ENCODE measurements around the gene PSMD3.

Gene PSMD3

DNA sequence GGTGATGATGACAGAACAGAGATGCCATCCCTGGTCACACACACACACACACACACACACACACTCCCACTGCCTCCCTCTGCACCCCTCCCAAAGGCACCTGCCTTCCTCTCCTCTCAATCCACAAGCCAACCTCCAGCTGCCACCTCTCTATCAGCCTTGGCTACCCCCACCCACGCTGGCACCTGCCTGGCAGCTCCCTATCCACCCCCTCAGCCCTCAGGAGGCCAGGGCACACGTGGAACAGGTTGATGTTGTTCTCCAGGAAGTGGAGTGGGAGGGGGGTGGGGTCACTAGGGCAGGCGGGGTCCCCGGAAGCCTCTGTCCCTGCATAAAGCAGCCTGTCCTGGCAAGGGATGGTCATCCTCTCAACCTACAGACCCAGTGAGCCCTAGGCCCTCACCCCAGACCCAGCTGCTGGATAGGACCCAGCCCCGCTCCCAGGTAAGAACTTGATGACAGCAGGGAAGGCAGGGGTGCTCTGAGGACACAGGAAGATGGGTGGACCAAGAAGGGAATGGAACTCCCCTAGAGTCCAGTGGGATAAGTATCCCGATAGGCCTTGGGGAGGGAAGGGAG, 17.9 kb upstream of the PSMD3 start, which contains the start of gene GSDMA:
Gene GSDMA, plus strand, starts transcription at position 363 of the 579 bp plus-strand sequence. CDS start 2,684 bp downstream, outside the sequence.
- no peak for DNase-seq

GRCh38 chr17:39963829-39964228, 16.8 kb upstream of the PSMD3 start:
- no peak for DNase-seq

DNA sequence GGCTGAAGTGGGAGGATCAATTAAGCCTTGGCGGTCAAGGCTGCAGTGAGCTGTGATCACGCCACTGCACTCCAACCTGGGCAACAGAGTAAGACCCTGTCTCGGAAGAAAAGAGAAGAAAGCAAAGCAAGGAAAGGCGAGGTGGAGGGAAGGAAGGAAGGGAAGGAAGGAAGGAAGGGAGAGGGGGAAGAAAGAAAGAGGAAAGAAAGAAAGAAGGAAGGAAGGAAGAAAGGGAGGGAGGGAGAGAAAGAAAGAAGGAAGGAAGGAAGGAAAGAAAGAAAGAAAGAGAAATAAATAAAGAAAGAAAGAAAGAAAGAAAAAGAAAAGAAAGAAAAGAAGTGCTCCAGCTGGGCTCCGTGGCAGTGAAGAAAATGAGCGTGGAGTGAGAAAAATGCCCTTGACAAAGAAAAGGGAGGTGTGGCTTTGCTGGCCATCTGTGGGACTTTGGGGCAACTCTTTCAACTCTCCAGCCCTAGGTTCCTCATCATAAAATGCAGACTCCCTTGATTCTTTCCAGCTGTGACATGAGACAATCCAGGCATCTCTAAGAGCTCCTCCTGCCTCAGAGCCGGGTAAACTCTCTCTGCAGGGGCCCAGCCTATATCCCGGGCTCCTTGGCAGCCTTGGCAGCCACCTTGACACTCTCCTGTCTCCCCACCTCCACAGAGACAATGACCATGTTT, 15.4 kb upstream of the PSMD3 start:
- DNase-seq, result no peak

DNA sequence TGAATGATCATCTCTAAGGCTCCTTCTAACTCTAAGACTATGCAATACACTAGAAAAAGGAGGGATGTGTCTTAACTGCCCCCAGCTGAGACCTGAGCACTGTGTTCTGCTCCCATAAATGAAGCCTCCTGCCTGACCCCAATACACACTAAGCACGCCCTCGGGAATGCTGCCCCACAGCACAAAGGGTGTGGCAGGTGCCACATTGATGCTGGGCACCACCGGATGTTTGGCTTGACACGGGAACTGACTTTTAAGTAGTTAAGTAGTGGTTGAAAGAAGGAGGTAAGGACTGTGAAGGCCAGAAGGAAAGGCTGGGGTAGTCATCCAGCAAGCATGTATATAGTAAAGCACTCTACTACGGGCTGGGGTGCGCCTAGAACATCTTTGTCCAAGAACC, 13.8 kb upstream of the PSMD3 start:
- DNase-seq, result no peak

DNA sequence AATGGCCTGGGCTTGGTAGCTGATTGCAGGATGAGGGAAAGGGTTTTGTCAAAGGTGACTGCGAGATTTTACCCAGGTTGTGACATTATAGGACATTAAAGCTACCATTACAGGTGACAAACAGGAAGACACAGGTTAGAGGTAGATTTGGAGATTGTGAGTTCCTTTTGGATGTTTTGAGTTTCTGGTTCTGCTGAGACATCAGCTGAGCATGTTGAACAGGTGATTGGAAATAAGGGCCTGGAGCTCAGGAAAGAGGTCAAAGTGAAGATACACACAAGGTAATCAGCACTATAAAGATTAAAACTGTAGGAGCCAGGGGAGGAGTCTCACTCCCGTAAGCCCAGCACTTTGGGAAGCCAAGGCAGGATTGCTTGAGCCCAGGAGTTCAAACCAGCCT, 11.8 kb upstream of the PSMD3 start:
- no peak for DNase-seq

DNA sequence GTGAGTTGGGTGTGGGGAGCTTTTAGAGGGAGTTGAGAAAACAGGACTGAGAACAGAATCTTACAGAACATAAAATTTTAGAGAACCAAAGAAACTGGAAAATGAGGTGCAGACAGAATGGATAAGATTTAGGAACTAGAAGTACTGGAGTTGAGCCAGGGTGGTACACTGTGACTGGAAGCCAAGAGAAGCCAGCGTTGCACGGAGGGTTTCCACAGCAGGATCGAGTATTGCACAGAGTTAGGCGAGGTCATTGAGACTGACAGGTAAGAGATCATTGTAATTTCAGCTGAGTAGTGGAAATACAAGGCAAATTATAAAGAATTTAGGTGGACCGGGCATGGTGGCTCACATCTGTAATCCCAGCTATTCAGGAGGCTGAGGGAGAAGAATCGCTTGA, 11.2 kb upstream of the PSMD3 start:
- DNase-seq, result no peak

GRCh38 chr17:39970157-39970692, 10.4 kb upstream of the PSMD3 start:
- no peak for DNase-seq

GRCh38 chr17:39971076-39971603, 9.5 kb upstream of the PSMD3 start:
- no peak for DNase-seq

DNA sequence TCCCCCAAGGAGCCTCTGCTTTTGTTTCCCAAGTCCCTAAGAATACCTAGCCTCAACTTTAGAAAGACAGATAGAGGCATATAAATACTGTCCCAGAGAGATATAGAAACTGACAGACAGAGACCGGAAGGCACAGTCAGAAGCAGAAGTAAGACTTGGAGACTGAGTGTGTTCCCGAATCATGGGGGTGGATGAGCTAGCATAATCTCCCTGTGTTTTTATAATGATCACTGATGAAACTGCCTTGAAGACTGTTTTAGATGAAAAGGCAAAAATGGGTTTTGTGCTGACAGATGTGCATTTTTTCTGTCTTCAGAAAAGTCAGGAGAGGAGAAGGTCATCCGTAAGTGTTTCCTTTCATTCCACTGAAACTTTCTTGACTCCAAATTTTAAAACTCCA, 8.3 kb upstream of the PSMD3 start:
- DNase-seq, result no peak

GRCh38 chr17:39973496-39973895, 7.1 kb upstream of the PSMD3 start:
- DNase-seq, result no peak

- DNase-seq, result no peak
These were observed 6.2 kb upstream of the PSMD3 start for GRCh38 chr17:39974433-39974832.

DNA sequence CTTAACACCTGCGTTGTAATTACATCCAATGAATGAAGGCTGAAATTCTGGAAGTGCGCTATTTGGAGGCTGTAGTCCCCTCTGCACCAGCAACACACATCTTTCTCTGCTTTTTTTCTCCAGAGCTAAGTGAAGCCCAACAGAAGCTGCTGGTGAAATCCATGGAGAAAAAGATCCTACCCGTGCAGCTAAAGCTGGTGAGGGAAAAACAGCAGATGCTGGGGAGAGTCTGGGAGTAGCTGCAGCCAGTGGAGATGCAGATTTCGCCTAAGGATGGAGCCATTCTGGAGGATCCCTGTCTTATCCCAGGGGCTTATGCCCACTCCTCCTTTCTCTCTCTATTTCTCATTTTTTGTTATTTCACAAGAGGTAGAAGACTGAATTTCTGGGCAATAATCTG, 4.8 kb upstream of the PSMD3 start:
- DNase-seq, result no peak

- DNase-seq, result no peak
These were observed 1.5 kb upstream of the PSMD3 start for GRCh38 chr17:39979016-39979670.

DNA sequence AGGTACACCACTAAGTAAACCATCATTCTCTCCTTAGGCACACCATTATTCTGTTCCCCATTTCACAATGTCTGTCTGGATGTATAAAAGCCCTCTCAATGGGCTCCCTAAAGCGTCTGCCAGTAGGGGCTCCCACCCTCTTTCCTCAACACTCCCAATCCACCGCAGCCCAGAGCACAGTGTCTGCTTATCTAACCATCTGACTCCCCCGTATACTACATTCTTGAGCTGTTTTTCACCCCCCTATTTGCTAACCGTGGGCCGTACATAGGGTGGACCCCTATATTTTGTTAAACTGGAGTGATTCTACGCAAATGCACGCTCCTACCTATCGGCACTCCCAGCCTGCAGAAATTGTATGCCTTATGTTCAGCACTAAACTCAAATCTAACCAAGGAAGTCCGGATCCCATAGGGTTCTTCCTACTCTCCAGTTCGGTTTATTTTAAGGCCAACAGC, 685 bp upstream of the PSMD3 start:
- DNase-seq, result no peak

GRCh38 chr17:39981207-39981741, 667 bp downstream of the PSMD3 start:
- no peak for DNase-seq

- no peak for DNase-seq
These were observed 1.3 kb downstream of the PSMD3 start for GRCh38 chr17:39981766-39982375.

GRCh38 chr17:39988206-39988810, 7.7 kb downstream of the PSMD3 start:
- DNase-seq, result no peak

GRCh38 chr17:39994448-39994847, 13.8 kb downstream of the PSMD3 start:
- DNase-seq, result no peak

- no peak for DNase-seq
These were observed 14.8 kb downstream of the PSMD3 start for GRCh38 chr17:39995438-39995837.

GRCh38 chr17:39996162-39996561, 15.6 kb downstream of the PSMD3 start:
- no peak for DNase-seq

DNA sequence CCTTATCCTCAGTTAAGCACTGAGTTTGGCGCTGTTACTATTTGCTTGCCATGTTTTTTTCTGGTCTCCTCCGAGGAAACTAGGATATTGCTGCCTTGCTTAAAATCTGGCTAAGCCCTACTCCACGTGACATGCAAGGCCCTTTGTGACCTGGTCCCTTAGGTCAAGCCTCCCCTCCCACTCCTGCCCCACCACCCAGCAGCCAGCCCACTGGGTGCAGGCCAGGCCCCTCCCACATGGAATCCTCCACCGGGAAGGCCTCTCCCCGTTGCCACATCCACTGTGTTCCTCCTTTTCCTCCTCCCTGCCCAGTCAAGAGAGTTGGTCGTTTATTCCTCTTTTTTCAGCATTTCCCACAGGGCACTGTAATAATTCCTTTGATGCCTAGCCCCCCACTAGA, 16.2 kb downstream of the PSMD3 start:
- no peak for DNase-seq

GRCh38 chr17:39997543-39997942, 16.9 kb downstream of the PSMD3 start:
- DNase-seq, result no peak

- no peak for DNase-seq
These were observed 18.5 kb downstream of the PSMD3 start for GRCh38 chr17:39999067-39999466.

Measured in NK-92 treated with Interleukin-12 subunit alpha and Interleukin-12 subunit beta, amount 100 ng/mL, for 24 hours (cell line).